Progenitor cell of endocrine pancreas (in vitro differentiated cells): Measurements from ENCODE around the gene MYO7B. TPM values are rescaled to one million over a fixed set of nuclear protein-coding genes. Genes with fewer than 3 reads are reported as not detected.

Source experiments
- DNase-seq: peaks from one replicate; pipeline ENCODE4 v3.0.0; 2021; ENCODE audit warnings: low spot score; ENCODE audit not compliant: unreplicated experiment
- H3K27ac Mint-ChIP-seq: 2 replicates; pipeline ENCODE4 v1.8.0; 2021; ENCODE audit warnings: mild to moderate bottlenecking, moderate library complexity, mixed read lengths
- H3K27me3 Mint-ChIP-seq: 2 replicates; pipeline ENCODE4 v1.8.0; 2021; ENCODE audit warnings: mixed read lengths
- H3K36me3 Mint-ChIP-seq: 2 replicates; pipeline ENCODE4 v1.8.0; 2022; ENCODE audit warnings: mixed read lengths; ENCODE audit not compliant: insufficient read depth
- H3K4me1 Mint-ChIP-seq: 2 replicates; pipeline ENCODE4 v1.8.0; 2021; ENCODE audit warnings: low read depth, mixed read lengths
- H3K4me3 Mint-ChIP-seq: 2 replicates; pipeline ENCODE4 v1.8.0; 2021; ENCODE audit warnings: low read depth, mild to moderate bottlenecking, moderate library complexity, mixed read lengths
- H3K9me3 Mint-ChIP-seq: 2 replicates; pipeline ENCODE4 v1.8.0; 2021; ENCODE audit warnings: low read depth, mixed read lengths
- CTCF ChIP-seq: fragments of 200-600 bp; sonication (generic); IDR thresholded peaks from one replicate; pipeline ENCODE4 v1.5.0; 2021; ENCODE audit warnings: antibody characterized with exemption, mild to moderate bottlenecking; ENCODE audit not compliant: unreplicated experiment
- total RNA-seq: library from RNA; stranded (reverse); gene quantifications from 2 replicates; pipeline ENCODE4 v1.2.1, GENCODE V29; 2021

The MYO7B gene
- total RNA-seq, 1 donor from 2014 or later = not detected

DNA sequence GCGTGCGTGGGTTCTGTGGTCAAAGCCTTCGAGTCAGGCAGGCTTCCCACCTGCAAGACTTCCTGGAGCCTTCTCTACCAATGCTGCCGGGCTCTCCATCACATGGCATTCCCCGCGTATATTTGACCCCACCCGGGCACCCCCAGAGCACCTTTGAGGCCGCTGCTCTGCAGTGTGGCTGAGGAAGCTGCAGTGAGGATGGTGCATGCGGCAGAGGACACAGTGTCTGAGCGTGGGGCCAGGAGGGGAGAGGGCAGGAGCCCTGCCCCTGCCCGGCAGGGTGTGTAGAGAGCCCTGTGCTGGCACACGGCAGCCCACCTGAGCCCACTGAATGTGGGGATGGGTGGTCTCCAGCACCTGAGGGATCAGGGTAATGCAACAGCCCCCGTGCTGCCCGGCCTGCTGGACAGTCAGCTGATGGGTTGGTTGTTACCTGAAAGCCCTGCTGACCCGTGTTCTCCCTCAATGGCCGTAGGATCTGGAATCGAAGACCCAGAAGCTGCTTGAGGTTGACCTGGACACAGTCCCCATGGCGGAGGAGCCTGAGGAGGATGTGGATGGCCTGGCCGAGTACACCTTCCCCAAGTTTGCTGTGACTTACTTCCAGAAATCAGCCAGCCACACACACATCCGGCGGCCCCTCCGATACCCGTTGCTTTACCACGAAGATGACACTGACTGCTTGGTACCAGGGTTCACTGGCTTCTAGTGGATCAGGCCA lies 73.7 kb downstream of the MYO7B start:
- peaks cover 2% of the 10 kb centered on the region for H3K27me3 Mint-ChIP-seq
- no peak for DNase-seq
- peaks cover 2% of the 10 kb centered on the region for H3K36me3 Mint-ChIP-seq
- H3K9me3 Mint-ChIP-seq = peaks cover 11% of the 10 kb centered on the region
- no peak for TF ChIP-seq CTCF
- no peak overlapping the region for H3K4me3 Mint-ChIP-seq
- H3K4me1 Mint-ChIP-seq = no peaks in the 10 kb centered on the region
- no peak overlapping the region for H3K27ac Mint-ChIP-seq

GRCh38 chr2:127609818-127610217 lies 74.3 kb downstream of the MYO7B start:
- no peak for DNase-seq
- no peaks in the 10 kb centered on the region for H3K4me1 Mint-ChIP-seq
- H3K36me3 Mint-ChIP-seq = peaks cover 2% of the 10 kb centered on the region
- peaks cover 11% of the 10 kb centered on the region for H3K9me3 Mint-ChIP-seq
- H3K4me3 Mint-ChIP-seq = no peak overlapping the region
- TF ChIP-seq CTCF = no peak
- peaks cover 2% of the 10 kb centered on the region for H3K27me3 Mint-ChIP-seq
- no peak overlapping the region for H3K27ac Mint-ChIP-seq

DNA sequence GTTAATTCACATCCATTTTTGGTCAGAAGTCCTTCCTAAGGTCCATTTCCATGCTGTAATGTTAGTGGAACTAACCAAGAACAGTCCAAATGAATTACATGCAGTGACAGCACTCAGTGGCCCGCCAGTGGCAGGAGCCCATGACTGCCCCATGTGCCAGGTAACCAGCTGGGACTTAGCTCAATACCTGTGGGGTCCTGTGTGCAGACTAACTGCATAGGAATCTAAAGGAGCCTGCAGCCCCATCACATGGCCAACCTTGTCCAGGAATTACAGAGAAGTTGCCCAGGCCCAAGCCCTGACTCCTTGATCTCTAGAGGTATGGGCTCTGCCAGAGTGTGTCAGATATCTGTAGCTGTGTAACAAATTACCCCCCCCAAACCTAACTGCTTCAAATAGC lies 75.1 kb downstream of the MYO7B start:
- no peak for DNase-seq
- no peak overlapping the region for H3K27ac Mint-ChIP-seq
- no peaks in the 10 kb centered on the region for H3K27me3 Mint-ChIP-seq
- TF ChIP-seq CTCF = no peak
- peaks cover 2% of the 10 kb centered on the region for H3K36me3 Mint-ChIP-seq
- no peak overlapping the region for H3K4me3 Mint-ChIP-seq
- peaks cover 11% of the 10 kb centered on the region for H3K9me3 Mint-ChIP-seq
- no peaks in the 10 kb centered on the region for H3K4me1 Mint-ChIP-seq

DNA sequence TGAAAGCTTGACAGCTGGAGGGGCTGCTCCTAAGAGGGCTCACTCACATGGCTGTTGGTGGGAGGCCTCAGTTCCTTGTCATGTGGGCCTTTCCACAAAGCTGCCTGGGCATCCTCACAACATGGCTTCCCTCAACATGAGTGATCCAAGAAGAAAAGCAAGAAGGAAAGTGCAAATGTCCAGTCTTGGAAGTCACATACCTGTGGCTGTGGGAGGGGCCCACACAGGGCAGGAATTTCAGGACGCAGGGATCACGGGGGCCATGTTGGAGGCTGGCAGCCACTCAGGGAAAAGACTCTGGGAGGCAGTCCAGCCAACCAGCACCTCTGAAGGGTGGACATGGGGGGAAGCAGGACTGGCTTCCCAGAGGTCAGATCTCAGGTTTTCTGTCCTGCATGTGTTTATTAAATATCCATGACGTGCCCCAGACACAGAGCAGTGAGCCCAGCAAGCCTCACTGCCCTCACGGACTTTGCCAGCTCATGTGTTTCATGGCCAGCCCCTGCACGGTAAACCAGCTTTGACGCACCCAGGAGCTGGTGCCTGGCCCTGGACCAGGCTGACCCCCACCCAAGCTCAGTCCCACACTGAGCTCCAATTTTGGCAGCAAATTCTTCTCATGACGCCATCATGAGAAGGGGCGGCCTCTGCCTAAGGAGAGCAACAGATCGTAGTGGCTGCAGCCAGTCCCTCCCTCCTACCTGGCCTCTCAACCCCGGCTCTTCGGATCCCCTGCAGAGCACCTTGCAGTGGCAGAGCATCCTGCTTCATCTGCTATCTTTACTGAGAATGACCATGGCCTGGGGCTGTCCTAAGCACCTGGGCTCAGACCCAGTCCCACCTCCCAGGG lies 75.8 kb downstream of the MYO7B start:
- H3K9me3 Mint-ChIP-seq = peaks cover 11% of the 10 kb centered on the region
- no peaks in the 10 kb centered on the region for H3K4me1 Mint-ChIP-seq
- DNase-seq = no peak
- peaks cover 2% of the 10 kb centered on the region for H3K36me3 Mint-ChIP-seq
- H3K27me3 Mint-ChIP-seq = no peaks in the 10 kb centered on the region
- no peak for TF ChIP-seq CTCF
- H3K27ac Mint-ChIP-seq = no peak overlapping the region
- H3K4me3 Mint-ChIP-seq = no peak overlapping the region

- TF ChIP-seq CTCF = no peak
- no peak for DNase-seq
- Mint-ChIP-seq H3K27ac (no peak overlapping the region), H3K27me3 (peaks cover 4% of the 10 kb centered on the region), H3K4me3 (no peak overlapping the region), H3K36me3 (peaks cover 2% of the 10 kb centered on the region), H3K4me1 (no peaks in the 10 kb centered on the region), H3K9me3 (peaks cover 11% of the 10 kb centered on the region)
These were observed 76.8 kb downstream of the MYO7B start for GRCh38 chr2:127612111-127612822.
